SU-DHL-6 (cell line): ENCODE data around the gene RPUSD2.

Experiments used
- CTCF ChIP-seq: fragments of 200-600 bp; sonication (generic); IDR thresholded peaks from one replicate; pipeline ENCODE4 v1.5.1; 2017; ENCODE audit warnings: antibody characterized with exemption, mild to moderate bottlenecking, low read length, moderate library complexity; ENCODE audit not compliant: insufficient read depth, poor library complexity, severe bottlenecking
- EZH2phosphoT487 ChIP-seq: fragments of 200-600 bp; sonication (generic), shearing (Covaris generic); conservative IDR thresholded peaks from 2 replicates; pipeline ENCODE4 v1.6.1; 2018; ENCODE audit warnings: mild to moderate bottlenecking, antibody characterized with exemption, low read length, moderate library complexity, mixed read lengths

- TF ChIP-seq EZH2phosphoT487 (no peak), CTCF (no peak)
These were observed 27.9 kb downstream of the RPUSD2 start for GRCh38 chr15:40597024-40597423.
